Tibial nerve (tissue), 3 donors: Measurements from ENCODE around the gene CHN2.

Experiments used
- CTCF ChIP-seq, 5 experiments: fragments of 200-600 bp in 3 of 5; fragments of 450-650 bp in 2 of 5; sonication (generic) in 3 of 5; IDR thresholded peaks; one replicate each; pipeline ENCODE4 v1.5.1; 2016 to 2019; ENCODE audit warnings: antibody characterized with exemption in 5 of 5, mild to moderate bottlenecking in 3 of 5, moderate library complexity in 2 of 5
- POLR2A ChIP-seq, 2 donors: fragments of 450-650 bp; IDR thresholded peaks; one replicate each; pipeline ENCODE4 v1.6.1; 2017; ENCODE audit warnings: antibody characterized with exemption in 2 of 2, mild to moderate bottlenecking in 2 of 2, moderate library complexity in 2 of 2

DNA sequence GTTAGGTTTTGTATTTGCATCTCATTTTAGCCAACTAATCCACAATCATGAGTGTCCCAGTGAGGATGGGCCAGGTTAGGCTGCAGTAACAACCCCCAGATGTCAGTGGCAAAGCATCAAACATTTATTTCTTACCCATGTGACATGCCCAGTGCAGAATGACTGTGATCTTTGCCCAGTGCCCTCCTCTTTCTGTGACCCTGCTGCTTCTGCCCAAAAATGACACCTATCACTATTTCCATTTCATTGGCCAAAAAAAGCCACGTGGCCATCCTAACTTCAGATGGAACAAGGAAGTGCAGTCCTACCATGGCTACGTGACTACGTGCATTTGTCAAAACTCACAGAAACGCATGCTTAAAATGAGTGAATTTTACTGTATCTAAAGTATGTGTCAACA is 259.9 kb downstream of the CHN2 start:
- TF ChIP-seq CTCF (IDR thresholded peaks at IDR 0.05), result no peak
- no peak for TF ChIP-seq POLR2A (IDR thresholded peaks at IDR 0.05)
